Activated B cell treated with CpG ODN at 0.5 μM for 24 hours (primary cell): ENCODE data around the gene RANBP17. TPM values are rescaled to one million over a fixed set of nuclear protein-coding genes. Genes with fewer than 3 reads are reported as not detected.

Experiments used
- ATAC-seq: fragments of 200-7000 bp; cut with Tn5 transposase; one replicate; pipeline ENCODE4 v1.10.0; 2021; ENCODE audit warnings: low read depth, mild to moderate bottlenecking, moderate library complexity
- CTCF ChIA-PET: fragments of 350-600 bp; sonication (Branson Sonifier 250); formaldehyde crosslinking; loops from one replicate; lab custom pipeline; 2021; ENCODE audit warnings: antibody characterized with exemption; lab: Charles Lee
- POLR2A ChIA-PET: fragments of 350-600 bp; sonication (Branson Sonifier 250); formaldehyde crosslinking; loops from one replicate; lab custom pipeline; 2021; ENCODE audit warnings: antibody characterized with exemption; lab: Charles Lee
- DNase-seq: peaks from one replicate; pipeline ENCODE4 v3.0.0; 2022
- H3K27ac Mint-ChIP-seq: one replicate; pipeline ENCODE4 v1.8.0; 2020; ENCODE audit warnings: mixed read lengths
- H3K27me3 Mint-ChIP-seq: one replicate; pipeline ENCODE4 v1.8.0; 2021; ENCODE audit warnings: mixed read lengths
- H3K36me3 Mint-ChIP-seq: one replicate; pipeline ENCODE4 v1.8.0; 2021; ENCODE audit warnings: low read depth, mixed read lengths
- H3K4me1 Mint-ChIP-seq: one replicate; pipeline ENCODE4 v1.8.0; 2021; ENCODE audit warnings: mixed read lengths
- H3K4me3 Mint-ChIP-seq: one replicate; pipeline ENCODE4 v1.8.0; 2020; ENCODE audit warnings: mild to moderate bottlenecking, mixed read lengths
- H3K9me3 Mint-ChIP-seq: one replicate; pipeline ENCODE4 v1.8.0; 2020; ENCODE audit warnings: mixed read lengths
- intact Hi-C: fragments of 100-400 bp; cut with micrococcal nuclease; formaldehyde crosslinking; loops from one replicate; pipeline ENCODE4 v1.15.1; 2024
- total RNA-seq: library from RNA; stranded (reverse); gene quantifications from 2 replicates; pipeline ENCODE4 v1.2.3, GENCODE V29; 2022
- TF ChIP-seq, protein P1 (sequence below): fragments of 200-600 bp; IDR thresholded peaks from one replicate; pipeline ENCODE4 v1.8.0; 2022; ENCODE audit warnings: antibody characterized with exemption, mild to moderate bottlenecking

RANBP17 gene
- total RNA-seq, 1 donor from 2014 or later = not detected

DNA sequence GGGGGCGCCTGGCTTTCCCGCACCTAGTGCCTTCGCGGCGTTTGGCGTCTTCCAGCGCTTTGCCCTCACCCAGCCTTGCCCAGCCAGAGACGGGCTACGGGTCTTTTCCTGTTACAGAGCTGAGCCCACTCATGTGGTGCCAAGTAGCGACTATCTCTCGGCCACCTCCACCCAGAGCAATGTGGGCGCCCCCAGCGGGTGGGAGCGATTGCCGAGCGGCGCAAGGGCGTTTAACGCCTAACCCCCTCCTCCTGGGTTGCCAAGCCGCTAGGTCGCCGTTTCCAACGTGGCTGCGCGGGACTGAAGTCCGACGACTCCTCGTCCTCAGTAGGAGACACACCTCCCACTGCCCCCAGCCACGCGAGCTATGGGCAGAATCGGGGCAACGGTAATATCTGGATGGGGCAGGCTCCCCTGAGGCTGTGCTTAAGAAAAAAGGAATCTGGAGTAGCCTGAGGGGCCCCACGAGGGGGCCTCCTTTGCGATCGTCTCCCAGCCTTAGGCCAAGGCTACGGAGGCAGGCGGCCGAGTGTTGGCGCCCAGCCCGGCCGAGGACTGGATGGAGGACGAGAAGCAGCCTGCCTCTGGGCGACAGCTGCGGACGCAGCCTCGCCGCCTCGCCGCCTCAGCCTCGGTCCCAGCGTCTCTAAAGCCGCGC, 453.0 kb downstream of the RANBP17 start:
- Mint-ChIP-seq H3K27ac (no peak overlapping the region), H3K27me3 (peaks cover 60% of the 10 kb centered on the region), H3K4me3 (no peak overlapping the region), H3K36me3 (no peaks in the 10 kb centered on the region), H3K4me1 (peaks cover 17% of the 10 kb centered on the region), H3K9me3 (no peaks in the 10 kb centered on the region)
- ATAC-seq (no peak), DNase-seq (no peak)
- CTCF ChIA-PET = no interaction called here
- TF ChIP-seq, protein P1, sequence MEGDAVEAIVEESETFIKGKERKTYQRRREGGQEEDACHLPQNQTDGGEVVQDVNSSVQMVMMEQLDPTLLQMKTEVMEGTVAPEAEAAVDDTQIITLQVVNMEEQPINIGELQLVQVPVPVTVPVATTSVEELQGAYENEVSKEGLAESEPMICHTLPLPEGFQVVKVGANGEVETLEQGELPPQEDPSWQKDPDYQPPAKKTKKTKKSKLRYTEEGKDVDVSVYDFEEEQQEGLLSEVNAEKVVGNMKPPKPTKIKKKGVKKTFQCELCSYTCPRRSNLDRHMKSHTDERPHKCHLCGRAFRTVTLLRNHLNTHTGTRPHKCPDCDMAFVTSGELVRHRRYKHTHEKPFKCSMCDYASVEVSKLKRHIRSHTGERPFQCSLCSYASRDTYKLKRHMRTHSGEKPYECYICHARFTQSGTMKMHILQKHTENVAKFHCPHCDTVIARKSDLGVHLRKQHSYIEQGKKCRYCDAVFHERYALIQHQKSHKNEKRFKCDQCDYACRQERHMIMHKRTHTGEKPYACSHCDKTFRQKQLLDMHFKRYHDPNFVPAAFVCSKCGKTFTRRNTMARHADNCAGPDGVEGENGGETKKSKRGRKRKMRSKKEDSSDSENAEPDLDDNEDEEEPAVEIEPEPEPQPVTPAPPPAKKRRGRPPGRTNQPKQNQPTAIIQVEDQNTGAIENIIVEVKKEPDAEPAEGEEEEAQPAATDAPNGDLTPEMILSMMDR = no peak
- POLR2A ChIA-PET = no interaction called here
- intact Hi-C loops = loop anchor here (5.0 kb wide), 1 partner anchor 1922 kb away; the partner anchor contains the start of gene NKX2-5

DNA sequence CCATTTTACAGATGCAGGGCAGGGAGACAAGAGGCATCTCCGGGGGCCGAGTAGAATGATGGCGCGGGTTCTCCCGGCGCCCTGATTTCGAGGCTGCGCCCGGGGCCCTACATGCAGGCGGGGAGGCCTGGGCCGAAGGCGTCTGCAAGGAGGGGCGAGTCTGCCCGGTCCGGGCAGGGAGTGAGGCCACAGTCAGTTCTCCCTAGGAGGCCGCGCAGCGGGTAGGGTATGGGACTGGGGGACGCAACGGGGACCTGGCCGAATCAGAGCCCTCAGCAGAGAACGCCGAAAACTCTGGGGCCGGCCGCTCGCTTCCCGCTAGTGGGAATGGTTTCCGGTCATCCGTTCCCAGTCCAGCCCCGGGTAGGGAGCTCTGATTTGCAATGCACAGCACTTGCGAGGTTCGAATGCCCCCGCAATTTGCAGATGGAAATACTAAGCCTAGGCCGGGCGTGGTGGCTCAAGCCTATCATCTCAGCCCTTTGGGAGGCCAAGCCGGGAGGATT, 453.6 kb downstream of the RANBP17 start:
- ATAC-seq = no peak
- H3K9me3 Mint-ChIP-seq = no peaks in the 10 kb centered on the region
- DNase-seq = no peak
- ChIA-PET CTCF (no interaction called here), POLR2A (no interaction called here)
- H3K4me1 Mint-ChIP-seq = peaks cover 17% of the 10 kb centered on the region
- no peaks in the 10 kb centered on the region for H3K36me3 Mint-ChIP-seq
- H3K27ac Mint-ChIP-seq = no peak overlapping the region
- intact Hi-C loops = no loop called here
- no peak overlapping the region for H3K4me3 Mint-ChIP-seq
- peaks cover 64% of the 10 kb centered on the region for H3K27me3 Mint-ChIP-seq
- TF ChIP-seq, protein P1 = no peak

- intact Hi-C loops = no loop called here
- no peak overlapping the region for H3K27ac Mint-ChIP-seq
- no peaks in the 10 kb centered on the region for H3K36me3 Mint-ChIP-seq
- TF ChIP-seq, protein P1 = no peak
- ChIA-PET CTCF (no interaction called here), POLR2A (no interaction called here)
- H3K4me1 Mint-ChIP-seq = peaks cover 17% of the 10 kb centered on the region
- DNase-seq = no peak
- no peak for ATAC-seq
- H3K9me3 Mint-ChIP-seq = no peaks in the 10 kb centered on the region
- peaks cover 62% of the 10 kb centered on the region for H3K27me3 Mint-ChIP-seq
- H3K4me3 Mint-ChIP-seq = no peak overlapping the region
Observed at GRCh38 chr5:171315925-171316257, 454.1 kb downstream of the RANBP17 start.

DNA sequence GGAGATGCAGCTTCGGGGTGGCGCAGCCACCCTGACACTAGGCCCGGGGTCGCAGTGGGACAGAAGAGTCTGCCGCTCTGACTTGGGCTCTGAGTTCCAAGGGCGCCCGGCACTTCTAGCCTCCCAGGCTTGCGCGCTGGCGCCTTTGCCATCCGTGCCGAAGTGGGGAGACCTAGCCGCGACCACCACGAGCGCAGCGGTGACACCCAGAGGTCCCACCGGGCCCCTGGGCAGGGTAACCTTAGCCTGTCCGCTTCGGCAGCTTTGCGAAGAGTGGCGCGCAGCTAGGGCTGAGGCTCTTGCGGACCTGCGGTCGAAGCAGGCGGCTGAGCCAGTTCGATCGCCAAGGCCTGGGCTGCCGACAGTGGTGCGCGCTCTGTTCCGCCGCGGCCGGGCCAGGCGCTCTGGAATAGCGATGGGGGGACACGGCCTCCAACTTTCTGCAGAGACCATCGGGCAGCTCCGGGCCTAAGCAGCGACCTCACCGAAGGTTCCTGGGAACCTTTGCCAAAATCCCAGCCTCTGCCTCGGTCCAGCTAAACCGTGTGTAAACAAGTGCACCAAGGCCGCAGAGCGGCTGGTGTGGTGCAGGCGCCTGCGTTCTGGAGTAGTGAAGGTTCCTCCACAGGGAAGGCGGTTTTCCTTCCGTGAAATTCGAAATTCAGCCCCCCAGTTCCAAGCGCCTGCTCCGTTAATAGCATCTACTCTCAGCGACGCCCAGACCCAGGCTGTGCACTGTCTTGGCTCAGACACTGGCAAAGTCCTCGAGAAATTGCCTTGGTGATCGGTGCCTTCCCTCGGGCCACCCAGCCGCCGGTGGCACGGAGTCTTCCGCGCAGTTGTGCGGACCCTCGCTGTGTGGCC, 454.7 kb downstream of the RANBP17 start:
- ATAC-seq (no peak), DNase-seq (no peak)
- no peak overlapping the region for H3K27ac Mint-ChIP-seq
- H3K27me3 Mint-ChIP-seq = peaks cover 67% of the 10 kb centered on the region
- no peaks in the 10 kb centered on the region for H3K36me3 Mint-ChIP-seq
- no peak overlapping the region for H3K4me3 Mint-ChIP-seq
- H3K4me1 Mint-ChIP-seq = peaks cover 17% of the 10 kb centered on the region
- TF ChIP-seq, protein P1 = no peak
- intact Hi-C loops = no loop called here
- ChIA-PET CTCF (no interaction called here), POLR2A (no interaction called here)
- no peaks in the 10 kb centered on the region for H3K9me3 Mint-ChIP-seq

- Mint-ChIP-seq H3K36me3 (no peaks in the 10 kb centered on the region), H3K27me3 (peaks cover 69% of the 10 kb centered on the region), H3K4me3 (no peak overlapping the region), H3K27ac (no peak overlapping the region), H3K9me3 (no peaks in the 10 kb centered on the region), H3K4me1 (peaks cover 17% of the 10 kb centered on the region)
- ChIA-PET POLR2A (no interaction called here), CTCF (no interaction called here)
- ATAC-seq (no peak), DNase-seq (no peak)
- intact Hi-C loops = no loop called here
- TF ChIP-seq, protein P1 = no peak
Observed at GRCh38 chr5:171317230-171317629, 455.4 kb downstream of the RANBP17 start.
